Measurements from ENCODE around the gene DPH5.

The DPH5 gene

GRCh38 chr1:101013776-101014175 lies 11.8 kb downstream of the DPH5 start:
- H3K4me2 ChIP-seq: no peak overlapping the region
- no peaks in the 10 kb centered on the region for H4K20me1 ChIP-seq (ENCODE audit: insufficient read depth)
- no peaks in the 10 kb centered on the region for H3K79me2 ChIP-seq (ENCODE audit: insufficient read depth, low read depth)
- no peak overlapping the region for H3K9ac ChIP-seq
- TF ChIP-seq, protein P1, sequence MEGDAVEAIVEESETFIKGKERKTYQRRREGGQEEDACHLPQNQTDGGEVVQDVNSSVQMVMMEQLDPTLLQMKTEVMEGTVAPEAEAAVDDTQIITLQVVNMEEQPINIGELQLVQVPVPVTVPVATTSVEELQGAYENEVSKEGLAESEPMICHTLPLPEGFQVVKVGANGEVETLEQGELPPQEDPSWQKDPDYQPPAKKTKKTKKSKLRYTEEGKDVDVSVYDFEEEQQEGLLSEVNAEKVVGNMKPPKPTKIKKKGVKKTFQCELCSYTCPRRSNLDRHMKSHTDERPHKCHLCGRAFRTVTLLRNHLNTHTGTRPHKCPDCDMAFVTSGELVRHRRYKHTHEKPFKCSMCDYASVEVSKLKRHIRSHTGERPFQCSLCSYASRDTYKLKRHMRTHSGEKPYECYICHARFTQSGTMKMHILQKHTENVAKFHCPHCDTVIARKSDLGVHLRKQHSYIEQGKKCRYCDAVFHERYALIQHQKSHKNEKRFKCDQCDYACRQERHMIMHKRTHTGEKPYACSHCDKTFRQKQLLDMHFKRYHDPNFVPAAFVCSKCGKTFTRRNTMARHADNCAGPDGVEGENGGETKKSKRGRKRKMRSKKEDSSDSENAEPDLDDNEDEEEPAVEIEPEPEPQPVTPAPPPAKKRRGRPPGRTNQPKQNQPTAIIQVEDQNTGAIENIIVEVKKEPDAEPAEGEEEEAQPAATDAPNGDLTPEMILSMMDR (conservative IDR thresholded peaks at IDR 0.05; ENCODE audit: low read depth, low read length): no peak
- H2AFZ ChIP-seq (ENCODE audit: low read depth): no peak overlapping the region
- no peaks in the 10 kb centered on the region for H3K4me1 ChIP-seq (ENCODE audit: low read depth, poor library complexity, severe bottlenecking)
- no peaks in the 10 kb centered on the region for H3K27me3 ChIP-seq (ENCODE audit: insufficient read depth, low read depth)
- H3K36me3 ChIP-seq (ENCODE audit: insufficient read depth): no peaks in the 10 kb centered on the region
- no peak overlapping the region for H3K4me3 ChIP-seq (IDR thresholded peaks at IDR 0.05; ENCODE audit: insufficient read depth, low read depth, low read length)
- H3K27ac ChIP-seq: no peak overlapping the region

DNA sequence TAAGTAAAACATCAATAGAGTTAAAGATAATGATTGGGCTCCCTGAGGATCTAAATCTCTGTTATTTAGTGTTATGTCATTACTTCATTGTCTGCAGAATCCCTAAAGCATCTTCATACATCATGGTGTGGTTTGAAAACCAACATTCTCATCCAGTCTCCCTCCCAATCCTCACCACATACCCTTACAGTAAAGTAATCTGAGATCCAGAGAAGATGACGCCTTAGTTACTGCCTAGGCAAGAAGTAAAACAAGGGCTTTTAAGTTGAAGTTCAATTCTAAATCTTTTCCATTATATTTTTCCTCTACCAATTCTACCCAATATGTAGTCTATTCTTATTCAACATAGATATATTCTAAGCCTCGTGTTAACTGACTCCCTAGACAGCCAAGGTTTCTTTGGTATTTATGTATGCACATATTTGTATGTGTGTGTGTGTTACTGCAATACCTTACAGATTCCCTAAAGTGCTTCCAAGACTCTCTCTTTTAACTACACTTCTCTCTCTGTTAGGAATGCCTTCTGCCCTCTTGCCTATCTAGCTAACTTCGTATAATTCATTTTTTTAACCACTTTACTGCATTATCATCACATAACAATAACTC lies 17.3 kb downstream of the DPH5 start:
- Histone ChIP-seq H4K20me1 (ENCODE audit: insufficient read depth) (no peaks in the 10 kb centered on the region), H3K4me2 (no peak overlapping the region), H3K79me2 (ENCODE audit: insufficient read depth, low read depth) (no peaks in the 10 kb centered on the region), H3K4me3 (IDR thresholded peaks at IDR 0.05; ENCODE audit: insufficient read depth, low read depth, low read length) (no peak overlapping the region), H3K9ac (no peak overlapping the region), H3K36me3 (ENCODE audit: insufficient read depth) (no peaks in the 10 kb centered on the region), H3K4me1 (ENCODE audit: low read depth, poor library complexity, severe bottlenecking) (peaks cover 18% of the 10 kb centered on the region), H3K27me3 (ENCODE audit: insufficient read depth, low read depth) (no peaks in the 10 kb centered on the region), H2AFZ (ENCODE audit: low read depth) (no peak overlapping the region), H3K27ac (no peak overlapping the region)
- TF ChIP-seq, protein P1 (conservative IDR thresholded peaks at IDR 0.05; ENCODE audit: low read depth, low read length): no peak

- no peak overlapping the region for H3K9ac ChIP-seq
- no peaks in the 10 kb centered on the region for H4K20me1 ChIP-seq (ENCODE audit: insufficient read depth)
- no peak overlapping the region for H3K27ac ChIP-seq
- TF ChIP-seq, protein P1 (conservative IDR thresholded peaks at IDR 0.05; ENCODE audit: low read depth, low read length): no peak
- no peak overlapping the region for H3K4me3 ChIP-seq (IDR thresholded peaks at IDR 0.05; ENCODE audit: insufficient read depth, low read depth, low read length)
- no peaks in the 10 kb centered on the region for H3K79me2 ChIP-seq (ENCODE audit: insufficient read depth, low read depth)
- H3K27me3 ChIP-seq (ENCODE audit: insufficient read depth, low read depth): no peaks in the 10 kb centered on the region
- H3K4me2 ChIP-seq: no peak overlapping the region
- peaks cover 18% of the 10 kb centered on the region for H3K4me1 ChIP-seq (ENCODE audit: low read depth, poor library complexity, severe bottlenecking)
- no peaks in the 10 kb centered on the region for H3K36me3 ChIP-seq (ENCODE audit: insufficient read depth)
- no peak overlapping the region for H2AFZ ChIP-seq (ENCODE audit: low read depth)
These were observed 19.0 kb downstream of the DPH5 start for GRCh38 chr1:101006553-101006952.

DNA sequence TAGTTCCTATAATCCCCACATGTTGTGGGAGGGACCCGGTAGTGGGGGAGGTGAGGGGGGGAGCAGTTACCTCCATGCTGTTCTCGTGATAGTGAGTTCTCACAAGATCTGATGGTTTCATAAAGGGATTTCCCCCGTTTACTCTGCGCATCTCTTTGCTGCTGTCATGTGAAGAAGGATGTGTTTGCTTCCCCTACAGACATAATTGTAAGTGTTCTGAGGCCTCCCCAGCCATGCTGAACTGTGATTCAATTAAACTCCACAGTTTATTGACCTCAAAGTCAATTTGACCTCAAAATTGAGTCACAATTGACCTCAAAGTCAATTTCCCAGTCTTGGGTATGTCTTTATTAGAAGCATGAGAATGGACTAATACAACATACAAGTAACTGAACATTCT lies 19.7 kb downstream of the DPH5 start:
- Histone ChIP-seq H3K36me3 (ENCODE audit: insufficient read depth) (no peaks in the 10 kb centered on the region), H3K27ac (no peak overlapping the region), H3K4me3 (IDR thresholded peaks at IDR 0.05; ENCODE audit: insufficient read depth, low read depth, low read length) (no peak overlapping the region), H3K9ac (no peak overlapping the region), H2AFZ (ENCODE audit: low read depth) (no peak overlapping the region), H3K79me2 (ENCODE audit: insufficient read depth, low read depth) (no peaks in the 10 kb centered on the region), H3K4me1 (ENCODE audit: low read depth, poor library complexity, severe bottlenecking) (peaks cover 18% of the 10 kb centered on the region), H3K27me3 (ENCODE audit: insufficient read depth, low read depth) (no peaks in the 10 kb centered on the region), H3K4me2 (no peak overlapping the region), H4K20me1 (ENCODE audit: insufficient read depth) (no peaks in the 10 kb centered on the region)
- TF ChIP-seq, protein P1 (conservative IDR thresholded peaks at IDR 0.05; ENCODE audit: low read depth, low read length): no peak

All from KMS-11 (cell line).